WERI-Rb-1 (cell line): Measurements from ENCODE around the gene PTK7.
"Not testable (repeated sequence)": the region's sequence is repeated elsewhere in the genome, so short reads cannot be mapped to it uniquely, and the experiment has no call there.

Experiments used
- DNase-seq: peaks from one replicate; pipeline ENCODE4 v3.0.0-alpha.2; 2020
- H3K27ac ChIP-seq: fragments of 250-450 bp; sonication (Bioruptor Pico); 2 replicates; pipeline ENCODE4 v1.5.1; 2020; ENCODE audit warnings: mild to moderate bottlenecking, moderate library complexity
- H3K27me3 ChIP-seq: fragments of 250-450 bp; sonication (Bioruptor Pico); 2 replicates; pipeline ENCODE4 v1.5.1; 2021; ENCODE audit warnings: mild to moderate bottlenecking, low read depth, moderate library complexity; ENCODE audit not compliant: insufficient read depth, severe bottlenecking
- H3K36me3 ChIP-seq: fragments of 250-450 bp; sonication (Bioruptor Pico); 2 replicates; pipeline ENCODE4 v1.5.1; 2020; ENCODE audit warnings: mild to moderate bottlenecking, moderate library complexity
- H3K4me3 ChIP-seq: 2 replicates; pipeline ENCODE4 v1.5.1; 2011; ENCODE audit warnings: low read depth, mild to moderate bottlenecking, control low read depth, low read length
- H3K9me3 ChIP-seq: fragments of 250-450 bp; sonication (Bioruptor Pico); 2 replicates; pipeline ENCODE4 v1.5.1; 2021; ENCODE audit warnings: mild to moderate bottlenecking, moderate library complexity; ENCODE audit not compliant: severe bottlenecking
- TF ChIP-seq, protein P1 (sequence below): IDR thresholded peaks from 2 replicates; pipeline ENCODE4 v1.5.1; 2011; ENCODE audit warnings: low read depth, mild to moderate bottlenecking, control low read depth, inconsistent platforms, low read length

PTK7 gene

DNA sequence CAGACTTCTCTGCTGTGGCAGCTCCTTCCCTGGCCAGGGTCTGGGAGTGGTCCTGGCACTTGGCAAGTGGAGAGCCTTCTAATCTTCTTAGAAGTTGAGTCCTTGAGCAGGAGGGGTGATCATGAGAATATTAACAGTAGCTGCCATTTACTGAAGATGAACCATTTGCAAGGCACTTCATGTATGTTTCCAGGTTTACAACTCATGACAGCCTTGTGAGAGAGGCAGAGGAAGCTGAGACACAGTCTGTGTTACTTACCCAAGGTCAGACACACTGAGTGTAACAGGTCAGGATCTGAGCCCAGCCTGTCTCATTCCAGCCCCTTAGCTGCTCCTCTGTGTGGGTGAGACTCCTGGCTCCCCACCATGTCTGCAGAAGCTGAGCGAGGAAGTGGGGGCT is 49.4 kb downstream of the PTK7 start:
- Histone ChIP-seq H3K27me3 (no peaks in the 10 kb centered on the region), H3K4me3 (no peak overlapping the region), H3K9me3 (no peaks in the 10 kb centered on the region), H3K27ac (no peak overlapping the region), H3K36me3 (peaks cover 5% of the 10 kb centered on the region)
- TF ChIP-seq, protein P1, sequence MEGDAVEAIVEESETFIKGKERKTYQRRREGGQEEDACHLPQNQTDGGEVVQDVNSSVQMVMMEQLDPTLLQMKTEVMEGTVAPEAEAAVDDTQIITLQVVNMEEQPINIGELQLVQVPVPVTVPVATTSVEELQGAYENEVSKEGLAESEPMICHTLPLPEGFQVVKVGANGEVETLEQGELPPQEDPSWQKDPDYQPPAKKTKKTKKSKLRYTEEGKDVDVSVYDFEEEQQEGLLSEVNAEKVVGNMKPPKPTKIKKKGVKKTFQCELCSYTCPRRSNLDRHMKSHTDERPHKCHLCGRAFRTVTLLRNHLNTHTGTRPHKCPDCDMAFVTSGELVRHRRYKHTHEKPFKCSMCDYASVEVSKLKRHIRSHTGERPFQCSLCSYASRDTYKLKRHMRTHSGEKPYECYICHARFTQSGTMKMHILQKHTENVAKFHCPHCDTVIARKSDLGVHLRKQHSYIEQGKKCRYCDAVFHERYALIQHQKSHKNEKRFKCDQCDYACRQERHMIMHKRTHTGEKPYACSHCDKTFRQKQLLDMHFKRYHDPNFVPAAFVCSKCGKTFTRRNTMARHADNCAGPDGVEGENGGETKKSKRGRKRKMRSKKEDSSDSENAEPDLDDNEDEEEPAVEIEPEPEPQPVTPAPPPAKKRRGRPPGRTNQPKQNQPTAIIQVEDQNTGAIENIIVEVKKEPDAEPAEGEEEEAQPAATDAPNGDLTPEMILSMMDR: no peak
- DNase-seq: no peak

DNA sequence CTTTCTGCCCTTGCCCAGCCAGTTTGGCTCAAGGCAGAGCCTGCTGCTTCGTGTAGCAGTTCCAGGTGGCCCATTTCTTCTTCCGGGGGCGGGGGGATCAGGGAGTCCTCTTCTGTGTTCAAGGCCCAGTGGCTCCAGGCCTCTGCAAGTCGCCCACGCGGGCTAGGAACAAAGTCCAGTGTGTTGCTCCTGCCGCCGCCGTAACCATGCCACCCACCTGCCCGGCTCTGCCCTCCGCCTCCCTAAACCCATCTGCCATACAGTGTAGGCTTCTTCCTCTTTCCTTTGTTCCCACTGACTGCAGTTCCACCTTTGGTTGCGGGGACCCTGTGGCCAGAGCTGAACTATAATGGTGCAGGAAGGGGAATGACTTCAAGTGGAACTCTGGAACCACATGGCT is 51.1 kb downstream of the PTK7 start:
- Histone ChIP-seq H3K4me3 (no peak overlapping the region), H3K27me3 (no peaks in the 10 kb centered on the region), H3K27ac (no peak overlapping the region), H3K9me3 (no peaks in the 10 kb centered on the region), H3K36me3 (peaks cover 19% of the 10 kb centered on the region)
- no peak for DNase-seq
- TF ChIP-seq, protein P1: no peak

DNA sequence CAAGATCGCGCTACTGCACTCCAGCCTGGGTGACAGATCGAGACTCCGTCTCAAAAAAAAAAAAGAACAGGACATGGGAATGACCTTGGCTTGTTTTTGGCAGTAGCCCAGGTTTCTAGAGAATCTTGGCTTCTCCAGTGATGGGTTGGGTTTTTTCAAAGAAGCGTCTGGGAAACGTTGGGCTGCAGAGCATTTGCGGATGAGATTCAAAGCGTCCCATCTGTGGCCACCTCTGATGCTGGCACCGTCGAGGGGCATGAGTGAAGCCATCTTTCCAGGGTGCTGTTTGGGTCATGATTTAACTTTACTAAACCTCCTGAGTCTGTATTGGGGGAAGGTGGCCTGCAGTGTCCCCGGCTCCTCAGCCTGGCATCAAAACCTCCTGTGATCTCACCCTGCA is 51.8 kb downstream of the PTK7 start:
- Histone ChIP-seq H3K9me3 (no peaks in the 10 kb centered on the region), H3K4me3 (no peak overlapping the region), H3K27me3 (no peaks in the 10 kb centered on the region), H3K36me3 (peaks cover 23% of the 10 kb centered on the region), H3K27ac (no peak overlapping the region)
- no peak for DNase-seq
- TF ChIP-seq, protein P1: no peak

DNA sequence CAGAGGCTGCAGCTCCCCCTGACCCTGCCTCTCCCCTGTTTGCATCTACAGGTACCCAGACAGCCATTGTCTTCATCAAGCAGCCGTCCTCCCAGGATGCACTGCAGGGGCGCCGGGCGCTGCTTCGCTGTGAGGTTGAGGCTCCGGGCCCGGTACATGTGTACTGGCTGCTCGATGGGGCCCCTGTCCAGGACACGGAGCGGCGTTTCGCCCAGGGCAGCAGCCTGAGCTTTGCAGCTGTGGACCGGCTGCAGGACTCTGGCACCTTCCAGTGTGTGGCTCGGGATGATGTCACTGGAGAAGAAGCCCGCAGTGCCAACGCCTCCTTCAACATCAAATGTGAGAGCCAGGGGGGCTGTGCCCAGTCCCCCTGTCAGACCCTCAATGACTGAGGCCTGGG is 52.8 kb downstream of the PTK7 start:
- Histone ChIP-seq H3K4me3 (no peak overlapping the region), H3K27me3 (no peaks in the 10 kb centered on the region), H3K36me3 (peaks cover 31% of the 10 kb centered on the region), H3K9me3 (no peaks in the 10 kb centered on the region), H3K27ac (no peak overlapping the region)
- TF ChIP-seq, protein P1: no peak
- DNase-seq: no peak

DNA sequence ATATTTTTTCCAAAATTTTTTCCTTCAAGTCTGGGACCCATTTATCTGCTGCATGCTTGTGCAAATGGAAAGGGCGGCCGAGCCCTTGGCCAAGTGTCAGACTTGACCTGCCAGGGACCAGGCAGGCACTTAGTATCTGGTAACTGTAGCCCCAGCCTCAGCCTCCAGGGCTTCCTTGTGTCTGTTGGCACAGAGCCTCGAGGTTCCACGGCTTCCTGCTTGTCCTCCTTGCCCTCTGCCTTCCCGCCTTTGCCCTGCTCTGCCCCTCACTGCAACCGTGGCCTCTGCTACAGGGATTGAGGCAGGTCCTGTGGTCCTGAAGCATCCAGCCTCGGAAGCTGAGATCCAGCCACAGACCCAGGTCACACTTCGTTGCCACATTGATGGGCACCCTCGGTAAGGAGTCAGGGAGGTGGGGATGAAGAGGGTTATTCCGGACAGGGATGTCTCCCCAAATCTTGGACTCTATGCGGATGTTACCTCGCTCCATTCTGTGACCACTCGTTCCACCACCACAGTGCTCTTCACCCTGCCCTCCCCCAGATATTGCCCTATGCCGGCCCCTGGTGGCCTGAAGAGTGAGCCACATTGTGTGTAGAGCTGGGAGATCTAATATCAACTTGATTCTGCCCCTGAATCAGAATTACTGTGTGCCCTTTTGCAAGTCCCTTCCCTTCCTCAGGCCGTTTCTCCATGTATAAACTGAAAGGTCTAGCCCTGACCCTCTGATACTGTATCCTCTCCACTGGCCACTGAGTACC is 53.5 kb downstream of the PTK7 start:
- peak; percentile 66 for DNase-seq
- no peaks in the 10 kb centered on the region for H3K9me3 ChIP-seq
- H3K36me3 ChIP-seq: peaks cover 31% of the 10 kb centered on the region
- no peak overlapping the region for H3K4me3 ChIP-seq
- H3K27ac ChIP-seq: no peak overlapping the region
- H3K27me3 ChIP-seq: no peaks in the 10 kb centered on the region
- TF ChIP-seq, protein P1: peak; percentile 85

DNA sequence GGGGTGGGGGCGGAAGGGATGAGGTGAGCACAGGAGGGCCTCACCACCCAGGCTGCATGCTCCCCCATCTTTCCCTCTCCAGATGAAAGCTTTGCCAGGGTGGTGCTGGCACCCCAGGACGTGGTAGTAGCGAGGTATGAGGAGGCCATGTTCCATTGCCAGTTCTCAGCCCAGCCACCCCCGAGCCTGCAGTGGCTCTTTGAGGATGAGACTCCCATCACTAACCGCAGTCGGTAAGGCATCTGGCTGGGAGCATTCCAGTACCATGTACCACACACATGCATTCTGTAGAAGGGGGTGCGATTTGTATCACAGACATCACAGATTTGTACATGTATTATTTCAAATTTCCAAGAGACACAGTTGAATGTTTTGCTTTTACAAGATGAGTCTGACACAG is 54.3 kb downstream of the PTK7 start:
- TF ChIP-seq, protein P1: no peak
- H3K4me3 ChIP-seq: no peak overlapping the region
- DNase-seq: no peak
- H3K27ac ChIP-seq: no peak overlapping the region
- H3K36me3 ChIP-seq: peaks cover 31% of the 10 kb centered on the region
- no peaks in the 10 kb centered on the region for H3K27me3 ChIP-seq
- no peaks in the 10 kb centered on the region for H3K9me3 ChIP-seq

DNA sequence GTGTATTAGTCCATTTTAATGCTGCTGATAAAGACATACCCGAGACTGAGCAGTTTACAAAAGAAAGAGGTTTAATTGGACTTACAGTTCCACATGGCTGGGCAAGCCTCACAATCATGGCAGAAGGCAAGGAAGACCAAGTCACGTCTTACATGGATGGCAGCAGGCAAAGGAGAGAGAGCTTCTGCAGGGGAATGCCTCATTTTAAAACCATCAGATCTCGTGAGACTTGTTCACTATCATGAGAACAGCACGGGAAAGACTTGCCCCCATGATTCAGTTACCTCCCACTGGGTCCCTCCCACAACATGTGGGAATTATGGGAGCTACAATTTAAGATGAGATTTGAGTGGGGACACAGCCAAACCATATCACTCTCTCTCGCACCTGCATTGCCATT is 55.3 kb downstream of the PTK7 start:
- H3K36me3 ChIP-seq: peaks cover 31% of the 10 kb centered on the region
- not testable (repeated sequence) for H3K9me3 ChIP-seq, H3K27ac ChIP-seq, H3K4me3 ChIP-seq, DNase-seq, H3K27me3 ChIP-seq
